Kidney (tissue), 14 donors: Measurements from ENCODE around the gene ABHD2. TPM values are rescaled to one million over a fixed set of nuclear protein-coding genes. Genes with fewer than 3 reads are reported as not detected.

Experiments used
- DNase-seq, 5 donors: peaks; one replicate each; pipeline ENCODE4 v3.0.0-alpha.2; 2013 to 2020
- FAIRE-seq: peaks from 2 replicates; lab custom pipeline; 2012; peaks lifted over from hg19 to GRCh38; lab: Jason Lieb, UNC
- H3K27ac ChIP-seq, 2 donors: one replicate each; pipeline ENCODE4 v1.7.0; 2013; ENCODE audit warnings: low read depth in 2 of 2, low read length in 2 of 2, inconsistent platforms in 1 of 2
- H3K27me3 ChIP-seq: one replicate; pipeline ENCODE4 v1.7.1; 2013; ENCODE audit warnings: low read length, inconsistent platforms; ENCODE audit not compliant: control insufficient read depth, insufficient read depth
- H3K36me3 ChIP-seq, 3 donors: one replicate each; pipeline versions ENCODE4 v1.7.0 to v1.7.1; 2013; ENCODE audit warnings: low read length in 3 of 3, control low read depth in 1 of 3, inconsistent platforms in 1 of 3; ENCODE audit not compliant: insufficient read depth in 3 of 3, control insufficient read depth in 2 of 3
- H3K4me1 ChIP-seq, 3 donors: one replicate each; pipeline versions ENCODE4 v1.7.0 to v1.7.1; 2013; ENCODE audit warnings: low read length in 3 of 3, inconsistent platforms in 1 of 3, low read depth in 1 of 3; ENCODE audit not compliant: control insufficient read depth in 2 of 3, insufficient read depth in 2 of 3
- H3K4me3 ChIP-seq, 3 donors: one replicate each; pipeline versions ENCODE4 v1.7.0 to v1.8.1; 2013; ENCODE audit warnings: low read length in 3 of 3, control low read depth in 1 of 3, inconsistent platforms in 1 of 3
- H3K9ac ChIP-seq, 3 donors: one replicate each; pipeline versions ENCODE4 v1.7.0 to v1.7.1; 2013; ENCODE audit warnings: low read length in 3 of 3, control low read depth in 1 of 3, inconsistent platforms in 1 of 3
- H3K9me3 ChIP-seq, 3 donors: one replicate each; pipeline versions ENCODE4 v1.7.0 to v1.7.1; 2013; ENCODE audit warnings: low read length in 3 of 3, control low read depth in 1 of 3, inconsistent platforms in 1 of 3; ENCODE audit not compliant: control insufficient read depth in 2 of 3, insufficient read depth in 1 of 3
- CTCF ChIP-seq: IDR thresholded peaks from 3 replicates; pipeline ENCODE4 v1.5.1; 2012; ENCODE audit warnings: mild to moderate bottlenecking, moderate library complexity, borderline replicate concordance; ENCODE audit not compliant: insufficient read depth; ENCODE audit errors: extremely low read depth
- intact Hi-C: fragments of 100-400 bp; cut with DNase I; formaldehyde crosslinking; loops from one replicate; pipeline ENCODE4 v1.11.1; 2022
- polyA plus RNA-seq: library from polyadenylated mRNA; stranded (reverse); fragments of 350-450 nt; fragmentation: Illumina TruSeq; extraction: RNeasy Lipid Tissue Mini Kit (QIAGEN cat#74804); gene quantifications from one replicate; pipeline ENCODE4 v1.2.3, GENCODE V29; 2014; ENCODE audit warnings: low read depth, low replicate concordance; ENCODE audit not compliant: insufficient read depth
- total RNA-seq: library from RNA; stranded (reverse); fragmentation: NEBNext Ultra II Directional; extraction: Animal tissue kit (Norgen Biotek cat#: 25700); gene quantifications from one replicate; pipeline ENCODE4 v1.2.1, GENCODE V29; 2021
- donor health status: control.
- donor health status: control.
- donor health status: control.
- donor health status: control.
- donor health status: control.
- donor health status: DM: yes; HTN: yes; CAD: no.
- donor health status: Normal renal cell carcinoma (clear cell type).

Gene ABHD2
- total and polyA plus RNA-seq, 2 donors from 2014 or later: 13.3 to 123 TPM

- FAIRE-seq: no peak
- H3K27ac ChIP-seq: no peak overlapping the region
- H3K9me3 ChIP-seq: no peaks in the 10 kb centered on the region
- no peaks in the 10 kb centered on the region for H3K27me3 ChIP-seq
- intact Hi-C loops: no loop called here
- TF ChIP-seq CTCF: no peak
- peaks cover 0 to 17% (median 10%) of the 10 kb centered on the region in 3 donors for H3K36me3 ChIP-seq
- DNase-seq: no peak
- H3K4me3 ChIP-seq: no peak overlapping the region
- H3K9ac ChIP-seq: no peak overlapping the region
- H3K4me1 ChIP-seq: no peaks in the 10 kb centered on the region
Measured at GRCh38 chr15:89198934-89199333, 110.7 kb downstream of the ABHD2 start.

- intact Hi-C loops: no loop called here
- H3K9ac ChIP-seq: no peak overlapping the region
- H3K27ac ChIP-seq: no peak overlapping the region
- H3K27me3 ChIP-seq: no peaks in the 10 kb centered on the region
- no peaks in the 10 kb centered on the region for H3K4me1 ChIP-seq
- H3K9me3 ChIP-seq: no peaks in the 10 kb centered on the region
- H3K4me3 ChIP-seq: no peak overlapping the region
- no peak for FAIRE-seq
- TF ChIP-seq CTCF: no peak
- peaks cover 0 to 11% (median 8%) of the 10 kb centered on the region in 3 donors for H3K36me3 ChIP-seq
- DNase-seq: no peak
Measured at GRCh38 chr15:89199746-89200145, 111.5 kb downstream of the ABHD2 start.

GRCh38 chr15:89200182-89200581 is 111.9 kb downstream of the ABHD2 start:
- Histone ChIP-seq H3K4me3 (no peak overlapping the region), H3K4me1 (no peaks in the 10 kb centered on the region), H3K27ac (no peak overlapping the region), H3K9me3 (no peaks in the 10 kb centered on the region), H3K9ac (no peak overlapping the region), H3K27me3 (no peaks in the 10 kb centered on the region), H3K36me3 (peaks cover 0 to 6% (median 6%) of the 10 kb centered on the region in 3 donors)
- DNase-seq (no peak), FAIRE-seq (no peak)
- intact Hi-C loops: no loop called here
- no peak for TF ChIP-seq CTCF

GRCh38 chr15:89201465-89202005 is 113.3 kb downstream of the ABHD2 start:
- Histone ChIP-seq H3K27me3 (no peaks in the 10 kb centered on the region), H3K9me3 (no peaks in the 10 kb centered on the region), H3K4me3 (no peak overlapping the region), H3K27ac (no peak overlapping the region), H3K36me3 (peaks cover 0 to 3% (median 0%) of the 10 kb centered on the region in 3 donors), H3K4me1 (no peaks in the 10 kb centered on the region), H3K9ac (no peak overlapping the region)
- FAIRE-seq (no peak), DNase-seq (no peak)
- intact Hi-C loops: no loop called here
- no peak for TF ChIP-seq CTCF
